GM18508 (cell line): ENCODE results near the gene KLF1.
"Not testable (repeated sequence)": the region's sequence is repeated elsewhere in the genome, so short reads cannot be mapped to it uniquely, and the experiment has no call there.

Experiments
- ATAC-seq: cut with Tn5 transposase; IDR thresholded peaks from one replicate; pipeline ENCODE4 v1.9.1; 2021; ENCODE audit warnings: moderate number of reproducible peaks; ENCODE audit not compliant: insufficient read depth, unreplicated experiment

The KLF1 gene

GRCh38 chr19:12891553-12892021 is 4.6 kb upstream of the KLF1 start:
- no peak for ATAC-seq

- peak; percentile 69 for ATAC-seq
These were observed 4.0 kb upstream of the KLF1 start, which contains the start of gene GCDH for GRCh38 chr19:12890787-12891552. TSS of gene GCDH (plus strand) at chr19:12891160. CDS start at chr19:12891305, 145 bp downstream.

GRCh38 chr19:12890299-12890786 is 3.3 kb upstream of the KLF1 start:
- ATAC-seq = not testable (repeated sequence)

- no peak for ATAC-seq
These were observed 1.1 kb upstream of the KLF1 start for GRCh38 chr19:12888006-12888603.

GRCh38 chr19:12886651-12886968 is 391 bp downstream of the KLF1 start:
- no peak for ATAC-seq

GRCh38 chr19:12885749-12886650 is 1.0 kb downstream of the KLF1 start:
- no peak for ATAC-seq

- no peak for ATAC-seq
These were observed 1.9 kb downstream of the KLF1 start for GRCh38 chr19:12884926-12885748.

GRCh38 chr19:12884627-12884925 is 2.4 kb downstream of the KLF1 start:
- ATAC-seq = no peak

GRCh38 chr19:12884202-12884601 is 2.8 kb downstream of the KLF1 start:
- ATAC-seq = no peak

- ATAC-seq = no peak
These were observed 4.4 kb downstream of the KLF1 start for GRCh38 chr19:12882589-12882988.

- ATAC-seq = no peak
These were observed 5.7 kb downstream of the KLF1 start, which contains the start of gene DNASE2 for GRCh38 chr19:12881172-12881808. TSS of gene DNASE2 (minus strand) at chr19:12881449. CDS start at chr19:12881375, 74 bp downstream.

GRCh38 chr19:12880551-12881171 is 6.3 kb downstream of the KLF1 start:
- ATAC-seq = no peak

- no peak for ATAC-seq
These were observed 11.9 kb downstream of the KLF1 start for GRCh38 chr19:12875086-12875485.

GRCh38 chr19:12873891-12874745 is 12.9 kb downstream of the KLF1 start:
- no peak for ATAC-seq

GRCh38 chr19:12872941-12873890 is 13.8 kb downstream of the KLF1 start:
- ATAC-seq = no peak

GRCh38 chr19:12872255-12872654 is 14.7 kb downstream of the KLF1 start:
- no peak for ATAC-seq

GRCh38 chr19:12871681-12872080 is 15.3 kb downstream of the KLF1 start:
- ATAC-seq = no peak
